IPS-NIHi7 (cell line): ENCODE measurements around the gene CEP112.
"Not testable (repeated sequence)": the region's sequence is repeated elsewhere in the genome, so short reads cannot be mapped to it uniquely, and the experiment has no call there.

Experiments
- DNase-seq: peaks from one replicate; pipeline ENCODE4 v3.0.0; 2012; ENCODE audit warnings: mixed read lengths; ENCODE audit errors: extremely low spot score

Gene CEP112

GRCh38 chr17:65783845-65784334 is 408.0 kb downstream of the CEP112 start:
- no peak for DNase-seq

DNA sequence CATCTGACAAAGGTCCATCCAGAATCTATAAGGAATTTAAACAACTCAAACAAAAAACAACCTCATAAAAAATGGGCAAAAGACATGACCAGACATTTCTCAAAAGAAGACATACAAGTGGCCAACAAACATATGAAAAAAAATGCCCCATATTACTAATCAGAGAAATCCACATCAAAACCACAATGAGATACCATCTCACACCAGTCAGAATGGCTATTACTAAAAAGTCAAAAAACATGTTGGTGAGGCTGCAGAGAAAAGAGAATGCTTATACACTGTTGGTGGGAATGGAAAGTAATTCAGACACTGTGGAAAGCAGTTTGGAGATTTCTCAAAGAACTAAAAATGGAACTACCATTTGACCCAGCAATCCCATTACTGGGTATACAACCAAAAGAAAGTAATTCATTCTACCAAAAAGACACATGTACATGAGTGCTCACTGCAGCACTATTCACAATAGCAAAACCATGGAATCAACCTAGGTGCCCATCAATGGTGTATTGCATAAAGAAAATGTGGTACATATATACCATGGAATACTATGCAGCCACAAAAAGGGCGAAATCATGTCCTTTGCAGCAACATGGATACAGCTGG is 409.7 kb downstream of the CEP112 start:
- not testable (repeated sequence) for DNase-seq

GRCh38 chr17:65780111-65780510 is 411.8 kb downstream of the CEP112 start:
- no peak for DNase-seq

- DNase-seq = no peak
Observed at GRCh38 chr17:65776890-65777289, 415.0 kb downstream of the CEP112 start.

DNA sequence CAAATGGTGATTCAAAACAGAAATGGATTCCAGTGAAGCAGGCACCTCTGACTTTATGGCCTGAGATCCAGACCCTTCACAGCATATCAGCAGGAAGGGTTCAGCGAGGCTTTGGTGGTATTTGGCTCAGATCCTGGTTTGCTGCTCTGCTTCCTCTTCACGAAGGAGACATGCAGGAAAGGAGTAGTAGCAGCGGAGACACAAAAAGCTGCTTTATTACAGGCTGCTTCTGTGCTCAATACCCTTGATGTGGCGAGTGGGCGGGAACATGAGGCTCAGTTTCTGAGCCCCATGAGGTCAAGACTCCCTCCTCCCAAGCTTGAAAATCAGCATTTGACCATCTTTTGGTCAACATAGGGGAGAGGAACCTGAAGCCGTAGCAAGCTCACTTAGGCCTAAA is 417.1 kb downstream of the CEP112 start:
- DNase-seq = no peak

DNA sequence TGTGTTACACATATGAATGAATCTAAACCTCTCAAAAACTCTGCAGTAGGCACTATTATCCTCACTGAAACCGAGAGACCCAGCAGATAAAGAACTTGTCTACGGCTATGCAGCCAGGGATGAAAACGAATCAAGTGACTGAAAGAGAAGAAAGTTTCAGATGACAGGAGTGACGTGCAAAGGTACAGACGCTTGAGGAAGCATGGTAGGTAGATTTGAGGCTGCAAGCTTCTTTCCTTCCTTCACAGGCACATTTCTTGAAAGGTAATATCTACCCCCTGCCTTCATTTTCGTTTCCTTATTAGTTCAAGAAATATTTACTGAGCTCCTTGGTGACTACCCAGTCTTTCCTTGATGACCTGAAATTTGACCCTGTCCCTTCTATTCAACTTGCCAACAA is 418.9 kb downstream of the CEP112 start:
- no peak for DNase-seq

DNA sequence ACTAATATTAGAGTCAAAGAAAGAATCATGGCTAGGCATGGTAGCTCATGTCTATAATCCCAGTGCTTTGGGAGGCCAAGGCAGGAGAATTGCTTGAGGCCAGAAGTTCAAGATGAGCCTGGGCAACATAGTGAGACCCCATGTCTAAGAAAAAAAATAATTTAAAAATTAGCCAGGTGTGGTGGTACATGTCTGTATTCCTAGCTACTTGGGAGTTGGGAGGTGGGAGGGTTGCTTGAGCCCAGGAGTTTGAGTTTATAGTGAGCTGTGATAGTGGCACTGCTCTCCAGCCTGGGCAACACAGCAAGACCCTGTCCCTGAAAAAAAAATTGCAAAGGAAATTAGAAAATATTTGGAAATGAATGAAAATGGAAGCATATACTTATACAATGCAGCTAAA is 420.2 kb downstream of the CEP112 start:
- DNase-seq = no peak

DNA sequence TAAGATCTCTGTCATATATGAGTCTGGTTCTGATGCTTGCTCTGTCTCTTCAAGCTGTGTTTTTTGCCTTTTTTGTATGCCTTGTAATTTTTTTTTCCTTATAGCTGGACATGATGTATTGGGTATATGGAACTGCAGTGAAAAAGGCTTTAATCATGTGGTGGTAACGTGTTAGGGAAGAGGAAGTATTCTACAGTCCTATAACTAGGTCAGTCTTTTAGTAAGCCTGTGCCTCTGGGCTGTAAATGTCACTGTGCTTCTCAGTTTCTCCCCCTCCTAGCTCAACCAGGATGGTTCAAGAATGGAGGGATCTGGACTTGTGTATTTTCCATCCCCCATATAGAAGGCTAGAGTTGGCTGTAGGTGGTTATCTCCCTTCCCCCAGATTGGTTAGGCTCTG is 428.1 kb downstream of the CEP112 start:
- no peak for DNase-seq

DNA sequence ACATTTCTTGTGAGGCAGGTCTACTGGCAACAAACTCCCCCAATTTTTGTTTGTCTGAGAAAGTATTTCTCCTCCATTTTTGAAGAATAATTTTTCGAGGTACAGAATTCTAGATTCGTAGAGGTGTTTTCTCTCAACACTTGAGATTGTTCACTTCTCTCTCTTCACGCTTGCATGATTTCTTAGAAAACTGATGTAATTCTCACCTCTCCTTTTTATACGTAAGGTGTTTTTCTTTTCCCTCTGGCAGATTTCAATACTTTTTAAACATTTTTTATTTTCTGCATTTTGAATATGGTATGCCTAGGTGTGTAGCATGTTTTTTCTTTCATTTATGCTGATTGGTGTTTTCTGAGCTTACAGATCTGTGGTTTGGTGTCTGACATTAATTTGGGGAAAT is 429.0 kb downstream of the CEP112 start:
- no peak for DNase-seq

DNA sequence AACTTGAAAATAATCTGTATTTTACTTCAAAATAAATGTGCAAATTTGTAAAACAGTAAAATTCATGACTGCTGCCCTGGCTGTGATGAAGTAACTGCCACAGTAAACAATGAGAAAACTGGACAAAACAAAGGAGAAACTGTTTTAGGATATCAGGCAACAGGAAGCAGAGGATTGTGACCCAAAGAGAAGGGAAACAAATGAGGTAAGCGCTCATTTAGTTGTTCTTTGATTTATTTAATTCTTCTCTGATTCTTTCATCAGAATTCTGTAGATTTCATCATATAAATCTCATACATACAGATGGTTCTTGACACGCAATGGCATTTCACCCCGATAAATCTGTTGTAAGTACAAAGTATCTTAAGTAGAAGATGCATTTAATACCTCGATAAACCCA is 432.4 kb downstream of the CEP112 start:
- DNase-seq = no peak

DNA sequence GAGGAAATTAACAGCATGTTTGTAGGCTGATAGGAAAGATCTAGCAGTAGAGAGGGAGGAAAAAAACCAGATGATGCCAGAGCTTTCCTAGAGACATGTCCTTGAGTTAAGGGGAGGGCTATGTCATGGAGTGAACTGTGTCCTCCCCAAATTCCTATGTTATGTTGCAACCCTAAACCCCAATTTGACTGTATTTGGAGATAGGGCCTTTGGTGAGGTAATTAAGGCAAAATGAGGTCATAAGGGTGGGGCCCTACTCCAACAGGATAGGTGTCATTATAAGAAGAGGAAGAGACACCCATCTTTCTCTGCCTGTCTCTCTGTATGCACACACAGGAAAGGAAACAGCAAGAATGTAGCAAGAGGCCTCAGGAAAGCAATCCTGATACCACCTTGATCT is 435.2 kb downstream of the CEP112 start:
- no peak for DNase-seq

DNA sequence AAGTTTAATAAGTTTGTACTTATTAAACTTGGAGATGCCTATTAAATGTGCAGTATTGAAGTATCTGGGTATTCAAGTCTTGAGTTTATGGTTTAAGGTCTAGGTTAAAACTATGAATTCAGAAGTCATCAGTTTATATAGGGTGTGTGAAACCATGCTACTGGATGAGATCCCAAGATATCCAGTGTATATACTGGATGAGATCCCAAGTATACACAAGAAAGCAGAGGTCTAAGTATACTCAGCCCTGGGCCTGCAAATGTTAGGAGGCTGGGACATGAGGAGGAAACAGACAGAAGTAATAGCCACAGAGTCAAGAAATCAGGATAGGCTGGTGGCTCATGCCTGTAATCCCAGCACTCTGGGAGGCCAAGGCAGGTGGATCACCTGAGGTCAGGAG is 436.1 kb downstream of the CEP112 start:
- no peak for DNase-seq

DNA sequence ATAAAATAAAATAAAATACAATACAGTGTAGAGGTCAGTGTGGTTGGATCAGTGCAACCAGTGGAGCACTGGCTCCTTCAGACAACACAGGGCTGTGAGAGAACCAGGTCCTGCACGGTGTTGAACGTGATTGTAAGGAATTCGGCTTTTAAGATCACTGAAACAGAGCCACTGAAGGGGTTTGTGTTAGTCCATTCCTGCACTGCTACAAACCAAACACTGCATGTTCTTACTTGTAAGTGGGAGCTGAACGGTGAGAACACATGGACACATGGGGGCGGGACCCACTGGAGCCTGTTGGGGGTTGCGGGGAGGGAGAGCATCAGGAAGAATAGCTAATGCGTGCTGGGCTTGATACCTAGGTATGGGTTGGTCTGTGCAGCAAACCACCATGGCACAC is 437.3 kb downstream of the CEP112 start:
- DNase-seq = no peak

DNA sequence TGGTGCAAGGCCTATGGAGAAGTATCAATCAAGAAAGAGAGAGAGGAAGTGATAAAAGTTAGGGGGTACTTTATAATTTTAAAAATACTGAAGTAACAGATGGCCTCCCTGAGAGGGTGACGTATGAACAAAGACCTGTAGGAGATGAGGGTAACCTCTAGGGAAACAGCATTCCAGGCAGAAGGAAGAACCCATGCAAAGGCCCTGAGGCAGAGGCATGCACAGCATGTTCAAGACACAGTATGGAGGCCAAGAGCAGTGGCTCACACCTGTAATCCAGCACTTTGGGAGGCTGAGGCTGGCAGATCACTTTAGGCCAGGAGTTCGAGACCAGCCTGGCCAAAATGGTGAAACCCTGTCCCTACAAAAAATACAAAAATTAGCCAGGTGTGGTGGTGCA is 437.9 kb downstream of the CEP112 start:
- DNase-seq = no peak

GRCh38 chr17:65753348-65753747 is 438.6 kb downstream of the CEP112 start:
- no peak for DNase-seq

DNA sequence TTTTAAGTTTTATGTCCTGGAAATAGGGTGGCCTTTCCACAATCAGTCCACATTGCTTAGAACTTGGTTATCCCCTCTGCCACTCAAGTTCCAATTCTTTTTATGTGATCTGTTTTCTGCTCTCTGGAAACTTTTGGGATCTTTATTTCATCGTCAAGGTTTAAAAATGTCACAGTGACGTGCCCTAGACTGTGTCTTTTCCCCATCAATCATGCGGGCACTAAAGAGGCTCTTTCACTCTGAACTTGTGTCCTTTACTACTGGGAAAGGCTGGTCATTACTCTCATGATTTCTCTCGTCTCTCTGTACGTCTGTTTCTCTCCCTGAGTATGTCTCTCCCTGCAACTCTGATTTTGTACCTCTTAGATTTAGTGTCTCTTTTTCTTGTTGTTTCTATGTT is 440.7 kb downstream of the CEP112 start:
- no peak for DNase-seq

GRCh38 chr17:65750631-65751115 is 441.3 kb downstream of the CEP112 start:
- DNase-seq = no peak

GRCh38 chr17:65750166-65750565 is 441.8 kb downstream of the CEP112 start:
- DNase-seq = no peak

DNA sequence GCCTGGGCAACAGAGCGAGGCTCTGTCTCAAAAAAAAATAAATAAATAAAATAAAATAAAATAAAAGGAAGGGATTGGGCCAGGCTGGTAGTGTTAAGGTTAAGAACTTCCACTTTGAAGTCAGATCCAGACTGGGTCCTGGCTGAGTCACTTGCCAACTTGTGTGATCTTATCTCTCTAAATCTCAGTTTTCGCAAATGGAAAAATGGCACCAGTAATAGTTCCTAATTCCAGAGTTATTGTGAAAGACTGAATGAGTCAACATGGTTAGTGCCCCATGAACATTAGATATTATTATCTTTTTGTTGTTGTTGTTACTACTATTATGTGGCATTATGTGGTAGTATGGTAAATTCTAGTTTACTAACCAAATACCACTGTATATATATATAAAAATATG is 442.5 kb downstream of the CEP112 start:
- DNase-seq = no peak

- DNase-seq = no peak
Observed at GRCh38 chr17:65745241-65745640, 446.7 kb downstream of the CEP112 start.

DNA sequence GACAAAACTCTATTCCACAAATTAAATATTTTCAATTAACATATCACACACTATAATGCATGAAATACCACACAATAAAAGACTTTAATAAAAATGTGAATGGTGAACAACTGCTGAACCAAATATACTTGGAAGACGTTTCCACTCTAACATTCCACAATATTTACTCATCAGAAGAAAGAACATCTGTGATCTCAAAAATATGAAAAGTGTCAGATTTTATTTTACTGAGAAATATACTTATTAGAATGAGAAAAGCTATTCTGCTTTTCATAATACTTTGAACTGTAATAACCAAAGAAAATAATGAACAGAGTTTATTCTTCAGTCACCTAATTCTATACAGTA is 448.7 kb downstream of the CEP112 start:
- DNase-seq = no peak

DNA sequence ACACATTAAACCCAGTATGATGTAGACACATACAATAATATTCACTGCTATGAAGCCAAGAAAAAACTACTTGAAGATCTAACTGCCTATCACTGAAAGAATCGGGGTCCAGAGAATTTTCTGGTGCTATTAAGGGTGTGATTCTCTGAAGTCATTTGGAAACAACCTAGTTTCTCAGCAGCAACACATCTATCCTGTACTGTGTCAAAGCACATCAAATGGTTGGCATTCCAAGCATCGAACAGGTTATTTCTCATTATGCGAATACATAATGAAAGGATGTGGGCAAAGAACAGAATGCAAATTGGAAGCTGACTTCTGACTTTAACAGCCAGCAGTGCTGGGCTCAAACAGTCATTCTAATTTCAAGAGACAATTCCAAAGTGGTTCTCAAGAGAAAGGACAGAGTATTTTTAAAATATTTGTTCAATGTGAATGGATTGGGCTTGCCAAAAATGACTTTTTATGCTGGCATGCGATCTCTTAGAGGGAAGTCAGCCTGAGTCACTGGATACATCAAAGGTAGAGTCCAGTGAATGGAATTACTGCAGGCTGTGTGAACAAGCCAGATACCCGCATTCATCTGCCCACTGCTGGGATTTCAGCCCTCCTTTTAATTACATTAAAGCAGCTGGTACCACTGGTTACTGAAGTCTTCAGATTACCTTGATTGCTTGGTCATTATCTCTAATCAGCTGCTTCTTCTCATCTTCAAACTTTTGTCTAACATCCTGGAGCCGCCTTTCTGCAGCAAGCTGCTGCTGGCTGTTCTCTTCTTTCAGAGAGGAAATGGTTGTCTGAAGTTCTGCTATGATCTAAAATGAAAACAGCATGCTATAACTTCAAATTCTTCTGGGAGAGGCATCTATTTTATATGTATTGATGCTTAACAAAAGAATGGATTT is 449.3 kb downstream of the CEP112 start:
- DNase-seq = no peak

GRCh38 chr17:65741710-65742109 is 450.2 kb downstream of the CEP112 start:
- no peak for DNase-seq
